K562 (cell line): ENCODE results near the gene EMC8. TPM values are rescaled to one million over a fixed set of nuclear protein-coding genes. Genes with fewer than 3 reads are reported as not detected.
A peak's percentile ranks its signal among the peaks of the same experiment; 100 is the strongest.

Experiments used
- ATF1 ChIP-seq, 2 experiments: fragments of 450-650 bp in 1 of 2; IDR thresholded peaks; 2 replicates each; pipeline ENCODE4 v1.6.1; 2016; ENCODE audit warnings: missing compliant biosample characterization in 1 of 2, missing genetic modification characterization in 1 of 2
- GTF2E2 ChIP-seq: fragments of 200-800 bp; sonication (Bioruptor generic); IDR thresholded peaks from 2 replicates; pipeline ENCODE4 v1.6.1; 2016; ENCODE audit warnings: missing genetic modification characterization, missing compliant biosample characterization
- HNRNPK ChIP-seq: fragments of 200-400 bp; formaldehyde crosslinking; IDR thresholded peaks from one replicate; pipeline ENCODE4 v1.6.1; 2018; ENCODE audit warnings: mild to moderate bottlenecking, low read depth, low read length; ENCODE audit not compliant: poor library complexity, severe bottlenecking
- NCOA1 ChIP-seq: fragments of 450-650 bp; IDR thresholded peaks from 2 replicates; pipeline ENCODE4 v1.6.1; 2016; ENCODE audit warnings: low read depth
- RBM17 ChIP-seq: fragments of 200-400 bp; formaldehyde crosslinking; IDR thresholded peaks from 2 replicates; pipeline ENCODE4 v1.6.1; 2017; ENCODE audit warnings: low read depth, mild to moderate bottlenecking, low read length, borderline replicate concordance
- RBM34 ChIP-seq: fragments of 200-400 bp; formaldehyde crosslinking; IDR thresholded peaks from 2 replicates; pipeline ENCODE4 v1.6.1; 2018; ENCODE audit warnings: low read length, borderline replicate concordance; ENCODE audit not compliant: insufficient read depth
- REST ChIP-seq, 2 experiments: fragments of 450-650 bp; formaldehyde crosslinking in 1 of 2; IDR thresholded peaks; 2 replicates each; pipeline versions ENCODE4 v1.4.0 to v1.6.1; 2014 to 2020; ENCODE audit warnings: mild to moderate bottlenecking in 2 of 2, borderline replicate concordance in 1 of 2, low read depth in 1 of 2
- TCF7 ChIP-seq: sonication (generic); IDR thresholded peaks from 2 replicates; pipeline ENCODE4 v1.6.1; 2016; ENCODE audit warnings: antibody characterized with exemption, borderline replicate concordance
- TEAD1 ChIP-seq, 2 experiments: fragments of 450-650 bp in 1 of 2; sonication (generic) in 1 of 2; formaldehyde crosslinking; IDR thresholded peaks; 2 replicates each; pipeline versions ENCODE4 v1.4.0 to v1.8.0; 2020 to 2022; ENCODE audit warnings: mild to moderate bottlenecking in 2 of 2, missing genetic modification reagents in 1 of 2
- TSHZ1 ChIP-seq: fragments of 250-450 bp; sonication (Bioruptor Pico); IDR thresholded peaks from 2 replicates; pipeline ENCODE4 v1.4.0; 2020; ENCODE audit warnings: mild to moderate bottlenecking, moderate library complexity
- XRCC3 ChIP-seq: fragments of 450-650 bp; IDR thresholded peaks from 2 replicates; pipeline ENCODE4 v1.6.1; 2017; ENCODE audit warnings: mild to moderate bottlenecking, moderate library complexity
- ZNF121 ChIP-seq: sonication (generic); formaldehyde crosslinking; conservative IDR thresholded peaks from 2 replicates; pipeline ENCODE4 v1.8.0; 2022; ENCODE audit warnings: missing genetic modification reagents
- polyA plus RNA-seq, 8 experiments: library from polyadenylated mRNA; depleted of rRNA in 4 of 8; stranded (reverse) in 5 of 8; unstranded in 3 of 8; fragments of >200 nt; fragmentation: Nextera tagmentation in 2 of 8; fragmentation: Illumina TruSeq in 1 of 8; extraction: Ambion mirVana in 2 of 8; extraction: Trizol in 1 of 8; gene quantifications; 2 replicates each; pipeline versions ENCODE4 v1.2.1 to v1.2.3, GENCODE V29; 2011 to 2014; ENCODE audit warnings: inconsistent platforms in 1 of 8, missing spikeins in 1 of 8
- total RNA-seq, 7 experiments: library from RNA; depleted of rRNA in 6 of 7; stranded (reverse); fragments of >200 nt in 6 of 7; fragmentation: Illumina TruSeq in 2 of 7; extraction: Trizol in 2 of 7; gene quantifications; 2 replicates each; pipeline versions ENCODE4 v1.2.1 to v1.2.3, GENCODE V29; 2011 to 2021; ENCODE audit warnings: low replicate concordance in 1 of 7
- TF ChIP-seq, protein P1 (sequence below): fragments of 450-650 bp; IDR thresholded peaks from 2 replicates; pipeline ENCODE4 v1.6.1; 2016; ENCODE audit warnings: mild to moderate bottlenecking

The EMC8 gene
- total and polyA plus RNA-seq, 9 of the 15 experiments (the other 6 are each of a cell fraction or from before 2014, with no cell fraction given): 11.4 to 81.8 (median 48.6) TPM

GRCh38 chr16:85798901-85799496 is 345 bp downstream of the EMC8 start (continued):
- no peak for TF ChIP-seq REST (IDR thresholded peaks at IDR 0.05; ENCODE audit: borderline replicate concordance)
- TF ChIP-seq REST (CRISPR knock-in tag; IDR thresholded peaks at IDR 0.05; ENCODE audit: low read depth): no peak
- no peak for TF ChIP-seq ATF1 (CRISPR knock-in tag; IDR thresholded peaks at IDR 0.05)
- TF ChIP-seq ATF1 (tag; IDR thresholded peaks at IDR 0.05): no peak
- no peak for TF ChIP-seq RBM17
- TF ChIP-seq HNRNPK: no peak
- TF ChIP-seq TSHZ1 (CRISPR knock-in tag): no peak
- TF ChIP-seq XRCC3: no peak
- TF ChIP-seq GTF2E2 (tag): no peak
- no peak for TF ChIP-seq NCOA1
- TF ChIP-seq TEAD1 (CRISPR knock-in tag; IDR thresholded peaks at IDR 0.05): 0 out of 4 replicates have a peak, but pooled peaks of 1 of the 2 experiments have one; percentile 1
- TF ChIP-seq ZNF121 (CRISPR knock-in tag): no peak
- TF ChIP-seq RBM34: no peak
- no peak for TF ChIP-seq TCF7
- TF ChIP-seq, protein P1, sequence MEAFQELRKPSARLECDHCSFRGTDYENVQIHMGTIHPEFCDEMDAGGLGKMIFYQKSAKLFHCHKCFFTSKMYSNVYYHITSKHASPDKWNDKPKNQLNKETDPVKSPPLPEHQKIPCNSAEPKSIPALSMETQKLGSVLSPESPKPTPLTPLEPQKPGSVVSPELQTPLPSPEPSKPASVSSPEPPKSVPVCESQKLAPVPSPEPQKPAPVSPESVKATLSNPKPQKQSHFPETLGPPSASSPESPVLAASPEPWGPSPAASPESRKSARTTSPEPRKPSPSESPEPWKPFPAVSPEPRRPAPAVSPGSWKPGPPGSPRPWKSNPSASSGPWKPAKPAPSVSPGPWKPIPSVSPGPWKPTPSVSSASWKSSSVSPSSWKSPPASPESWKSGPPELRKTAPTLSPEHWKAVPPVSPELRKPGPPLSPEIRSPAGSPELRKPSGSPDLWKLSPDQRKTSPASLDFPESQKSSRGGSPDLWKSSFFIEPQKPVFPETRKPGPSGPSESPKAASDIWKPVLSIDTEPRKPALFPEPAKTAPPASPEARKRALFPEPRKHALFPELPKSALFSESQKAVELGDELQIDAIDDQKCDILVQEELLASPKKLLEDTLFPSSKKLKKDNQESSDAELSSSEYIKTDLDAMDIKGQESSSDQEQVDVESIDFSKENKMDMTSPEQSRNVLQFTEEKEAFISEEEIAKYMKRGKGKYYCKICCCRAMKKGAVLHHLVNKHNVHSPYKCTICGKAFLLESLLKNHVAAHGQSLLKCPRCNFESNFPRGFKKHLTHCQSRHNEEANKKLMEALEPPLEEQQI: no peak
